Mucosa of descending colon (tissue), 3 donors: Measurements from ENCODE around the gene AAMP. TPM values are rescaled to one million over a fixed set of nuclear protein-coding genes. Genes with fewer than 3 reads are reported as not detected.

Source experiments
- ATAC-seq: fragments of 200-7000 bp; cut with Tn5 transposase; one replicate; pipeline ENCODE4 v1.9.1; 2020; ENCODE audit warnings: mild to moderate bottlenecking, moderate library complexity
- DNase-seq, 3 donors: peaks; one replicate each; pipeline ENCODE4 v3.0.0-alpha.2; 2020
- H3K36me3 ChIP-seq: fragments of 200-600 bp; one replicate; pipeline ENCODE4 v1.8.0; 2021; ENCODE audit warnings: low read depth, mild to moderate bottlenecking
- H3K4me1 ChIP-seq: fragments of 200-600 bp; one replicate; pipeline ENCODE4 v1.8.0; 2021; ENCODE audit warnings: low read depth, mild to moderate bottlenecking
- H3K4me3 ChIP-seq: fragments of 200-600 bp; one replicate; pipeline ENCODE4 v1.8.0; 2021; ENCODE audit warnings: mild to moderate bottlenecking
- H3K9me3 ChIP-seq: fragments of 200-600 bp; one replicate; pipeline ENCODE4 v1.8.0; 2021; ENCODE audit warnings: mild to moderate bottlenecking
- CTCF ChIP-seq: fragments of 200-600 bp; IDR thresholded peaks from one replicate; pipeline ENCODE4 v1.8.0; 2022; ENCODE audit warnings: antibody characterized with exemption, mild to moderate bottlenecking
- intact Hi-C, 2 donors: fragments of 100-400 bp; cut with DNase I in 1 of 2; cut with micrococcal nuclease in 1 of 2; formaldehyde crosslinking; loops; one replicate each; pipeline versions ENCODE4 v1.11.0 to v1.11.1; 2022; cut with DNase I, micrococcal nuclease
- microRNA-seq: library from miRNA; unstranded; fragments of <30 nt; microRNA quantifications from one replicate; pipeline ENCODE4, GENCODE V29; 2019
- total RNA-seq, 3 donors: library from RNA; stranded (reverse); fragmentation: NEBNext Ultra II Directional in 2 of 3; extraction: Animal tissue kit (Norgen Biotek cat#: 25700) in 2 of 3; gene quantifications; one replicate each; pipeline versions ENCODE4 v1.2.1 to v1.2.4, GENCODE V29; 2021 to 2023
- donor health status: DM: no; HTN: no; CAD: no; lungs with moderate emphysema.
- donor health status: DM: no; HTN: no; CAD: no.
- donor health status: DM: no; HTN: yes; CAD: no.

Gene AAMP
- total RNA-seq, 3 donors from 2014 or later = 80.2 to 97.0 (median 94.1) TPM

- peaks cover 49% of the 10 kb centered on the region for H3K4me1 ChIP-seq
- H3K4me3 ChIP-seq = peak overlapping the region; percentile 93
- ATAC-seq (peak; percentile 83), DNase-seq (peak; percentile 70 to 90 (median 84))
- no peaks in the 10 kb centered on the region for H3K9me3 ChIP-seq
- H3K36me3 ChIP-seq = no peaks in the 10 kb centered on the region
- intact Hi-C loops = no loop called here
- no peak for TF ChIP-seq CTCF
These were observed 52.3 kb downstream of the AAMP start for GRCh38 chr2:218217360-218218267.

GRCh38 chr2:218216674-218217359 is 53.1 kb downstream of the AAMP start, which contains the start of gene ARPC2:
Gene ARPC2 (plus strand): TSS chr2:218217189. CDS start chr2:218217471, 282 bp downstream.
- intact Hi-C loops = no loop called here

DNA sequence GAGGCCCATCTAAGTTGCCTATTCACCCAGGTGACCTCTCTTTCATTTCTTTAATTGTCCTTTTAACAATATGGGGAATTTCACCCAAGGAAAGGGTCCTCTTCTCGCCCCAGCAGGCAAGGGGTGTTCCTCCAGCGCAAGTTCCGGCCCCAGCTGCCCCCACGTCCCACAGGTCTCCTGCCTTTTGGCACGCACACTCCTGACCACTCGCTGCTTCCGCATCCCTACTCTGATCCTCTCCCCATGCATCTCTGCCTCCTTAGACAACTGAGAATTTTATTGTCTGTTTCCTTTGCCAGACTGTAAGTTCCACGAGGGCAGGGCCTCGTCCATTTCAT is 53.6 kb downstream of the AAMP start:
- Histone ChIP-seq H3K4me3 (peak overlapping the region; percentile 93), H3K9me3 (no peaks in the 10 kb centered on the region), H3K36me3 (no peaks in the 10 kb centered on the region), H3K4me1 (peaks cover 37% of the 10 kb centered on the region)
- DNase-seq (peak; percentile 32 to 71 (median 48)), ATAC-seq (no peak)
- intact Hi-C loops = no loop called here
- no peak for TF ChIP-seq CTCF

More at GRCh38 chr2:218216674-218217359, 53.1 kb downstream of the AAMP start, which contains the start of gene ARPC2:
- DNase-seq = peak; percentile 96 to 98 (median 97)
- TF ChIP-seq CTCF = no peak
- Histone ChIP-seq H3K9me3 (no peaks in the 10 kb centered on the region), H3K4me1 (peaks cover 42% of the 10 kb centered on the region), H3K36me3 (no peaks in the 10 kb centered on the region), H3K4me3 (peak within 1 kb of the TSS; percentile 93)
- ATAC-seq = peak; percentile 98

Small RNAs within 50 kb of the gene (microRNA-seq; reads per million reads assigned to microRNA genes)
- gene MIR6513 = 3.3 reads per million, percentile 15 among the genes with 10 or more reads in this experiment

Other genes starting within 250 kb of the AAMP start
- not detected for gene RUFY4, start 200.9 kb downstream of the AAMP start, total RNA-seq
- 1 to 10 TPM in 1 of 3 donors, under 1 TPM in 1, not detected in 1; 0.35 to 1.1 TPM for gene CXCR2, start 144.1 kb downstream of the AAMP start, total RNA-seq
- gene CXCR1, start 103.2 kb downstream of the AAMP start, total RNA-seq = under 1 TPM in 2 of 3 donors, not detected in 1; 0.13 to 0.27 TPM
- gene ARPC2, start 52.9 kb downstream of the AAMP start, total RNA-seq = 100 to 1,000 TPM; 262 to 322 (median 313) TPM
- 1 to 10 TPM in 2 of 3 donors, under 1 TPM in 1; 0.64 to 3.7 (median 3.3) TPM for gene GPBAR1, start 9.1 kb downstream of the AAMP start, total RNA-seq
- 100 to 1,000 TPM in 1 of 3 donors, 10 to 100 TPM in 2; 77.1 to 101 (median 92.1) TPM for gene PNKD, start 382 bp upstream of the AAMP start, total RNA-seq
- 100 to 1,000 TPM; 201 to 464 (median 319) TPM for gene TMBIM1, start 22.4 kb upstream of the AAMP start, total RNA-seq
- gene CATIP, start 86.7 kb upstream of the AAMP start, total RNA-seq = not detected
- gene SLC11A1, start 112.1 kb upstream of the AAMP start, total RNA-seq = 1 to 10 TPM; 1.2 to 7.8 (median 5.3) TPM
- gene CTDSP1, start 129.7 kb upstream of the AAMP start, total RNA-seq = 100 to 1,000 TPM; 142 to 221 (median 165) TPM
- 100 to 1,000 TPM; 194 to 550 (median 341) TPM for gene VIL1, start 149.0 kb upstream of the AAMP start, total RNA-seq